Measurements from ENCODE around the gene DPP10.

GRCh38 chr2:114714313-114714712 is 271.9 kb downstream of the DPP10 start:
- TF ChIP-seq CTCF (IDR thresholded peaks at IDR 0.05 in 8 of 11, conservative IDR thresholded peaks at IDR 0.05 in 3 of 11), result no peak
- TF ChIP-seq POLR2A (IDR thresholded peaks at IDR 0.05), result no peak
- TF ChIP-seq POLR2AphosphoS5 (IDR thresholded peaks at IDR 0.05), result no peak
